Aorta (tissue), 5 donors: Measurements from ENCODE around the gene HOXC6. TPM values are rescaled to one million over a fixed set of nuclear protein-coding genes. Genes with fewer than 3 reads are reported as not detected.

Source experiments
- ATAC-seq: fragments of 200-7000 bp; cut with Tn5 transposase; one replicate; pipeline ENCODE4 v1.9.1; 2022; ENCODE audit warnings: moderate library complexity; ENCODE audit not compliant: low FRiP score
- DNase-seq, 2 donors: peaks; one replicate each; pipeline ENCODE4 v3.0.0-alpha.2; 2020
- H3K27ac ChIP-seq, 2 donors: one replicate each; pipeline ENCODE4 v1.5.1; 2013; ENCODE audit warnings: low read length in 2 of 2, mild to moderate bottlenecking in 2 of 2, moderate library complexity in 2 of 2, control low read depth in 1 of 2, inconsistent platforms in 1 of 2, low read depth in 1 of 2
- H3K27me3 ChIP-seq, 2 donors: one replicate each; pipeline ENCODE4 v1.6.1; 2013; ENCODE audit warnings: control low read depth in 1 of 2, low read length in 1 of 2, mild to moderate bottlenecking in 1 of 2, moderate library complexity in 1 of 2; ENCODE audit not compliant: insufficient read depth in 2 of 2, control insufficient read depth in 1 of 2
- H3K36me3 ChIP-seq, 2 donors: one replicate each; pipeline ENCODE4 v1.6.1; 2013; ENCODE audit warnings: control low read depth in 1 of 2, low read length in 1 of 2, mild to moderate bottlenecking in 1 of 2; ENCODE audit not compliant: insufficient read depth in 2 of 2, control insufficient read depth in 1 of 2
- H3K4me1 ChIP-seq, 2 donors: one replicate each; pipeline ENCODE4 v1.6.1; 2013; ENCODE audit warnings: low read length in 2 of 2, control low read depth in 1 of 2, mild to moderate bottlenecking in 1 of 2, moderate library complexity in 1 of 2; ENCODE audit not compliant: insufficient read depth in 2 of 2, control insufficient read depth in 1 of 2
- H3K4me3 ChIP-seq, 2 donors: one replicate each; pipeline ENCODE4 v1.5.1; 2013; ENCODE audit warnings: low read length in 2 of 2, control low read depth in 1 of 2, mild to moderate bottlenecking in 1 of 2
- H3K9me3 ChIP-seq: one replicate; pipeline ENCODE4 v1.6.1; 2013; ENCODE audit warnings: mild to moderate bottlenecking, low read length; ENCODE audit not compliant: control insufficient read depth
- WGBS, 2 donors: extraction: QIAGEN DNeasy Blood & Tissue Kit; methylation state at CpG; one replicate each; pipeline ENCODE4 v1.1.7; 2013; 5-methylcytosine and 5-hydroxymethylcytosine counted together
- intact Hi-C, 2 donors: fragments of 100-400 bp; cut with DNase I; formaldehyde crosslinking; loops; one replicate each; pipeline versions ENCODE4 v1.14.2 to v1.15.0; 2022
- polyA plus RNA-seq, 2 donors: library from polyadenylated mRNA; stranded (reverse); fragments of 200-250 nt; gene quantifications; one replicate each; pipeline ENCODE4 v1.2.3, GENCODE V29; 2013
- total RNA-seq, 2 donors: library from RNA; stranded (reverse); fragmentation: NEBNext Ultra II Directional; extraction: Animal tissue kit (Norgen Biotek cat#: 25700); gene quantifications; one replicate each; pipeline ENCODE4 v1.2.1, GENCODE V29; 2021
- donor health status: healthy with polysubstance abuse.
- donor health status: Bipolar disorder and iron deficiency.
- donor health status: DM: no; HTN: no; CAD: no.
- donor health status: DM: no; HTN: no; CAD: no.
- donor health status: DM: yes; HTN: yes; CAD: no.

HOXC6 gene
- total and polyA plus RNA-seq, 4 donors = 1.5 to 17.1 (median 9.0) TPM

DNA sequence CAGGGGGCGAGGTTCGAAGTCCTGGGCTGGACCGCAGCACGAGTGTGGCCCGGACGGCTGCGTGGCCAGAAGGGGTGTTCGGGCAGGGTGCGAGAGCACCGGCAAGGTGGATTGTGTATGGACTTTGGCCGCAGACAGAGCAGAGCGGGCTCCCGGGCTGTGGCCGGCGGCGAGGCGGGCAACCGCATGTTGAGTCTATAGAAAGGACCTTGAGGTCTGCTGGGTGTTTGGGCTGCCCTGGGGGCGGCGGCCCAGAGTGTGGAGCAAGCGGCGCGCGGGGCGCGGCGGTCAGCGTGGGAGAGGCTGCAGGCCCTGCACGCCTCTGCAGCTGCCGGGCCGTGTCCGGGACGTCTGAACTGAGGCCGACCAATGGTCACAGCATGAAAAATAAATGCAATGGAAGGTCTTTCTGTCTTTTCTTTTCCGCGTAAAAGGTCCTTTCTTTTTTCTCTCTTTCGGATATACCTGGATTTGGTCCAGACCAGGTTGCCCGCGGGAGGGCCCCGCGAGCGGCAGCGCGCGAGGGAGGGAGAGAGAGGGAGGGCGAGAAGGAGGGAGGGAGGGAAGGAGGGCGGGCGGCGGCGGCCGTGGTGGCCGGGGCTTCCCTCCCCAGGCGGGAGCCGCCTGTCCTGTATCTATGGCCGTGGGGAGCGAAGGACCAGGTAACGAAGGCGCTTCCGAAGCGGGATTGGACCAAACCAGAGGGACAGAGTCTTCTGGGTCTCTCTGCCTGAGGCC is 33.8 kb upstream of the HOXC6 start:
- ATAC-seq (no peak), DNase-seq (no peak)
- intact Hi-C loops = no loop called here
- no peaks in the 10 kb centered on the region for H3K4me1 ChIP-seq
- no peaks in the 10 kb centered on the region for H3K36me3 ChIP-seq
- H3K27me3 ChIP-seq = peaks cover 0 to 6% of the 10 kb centered on the region in 2 donors
- no peak overlapping the region for H3K27ac ChIP-seq
- 9% methylated on average over 51 to 60 of the region's 60 CpGs for WGBS, 2 donors
- no peak overlapping the region for H3K4me3 ChIP-seq
- H3K9me3 ChIP-seq = no peaks in the 10 kb centered on the region

DNA sequence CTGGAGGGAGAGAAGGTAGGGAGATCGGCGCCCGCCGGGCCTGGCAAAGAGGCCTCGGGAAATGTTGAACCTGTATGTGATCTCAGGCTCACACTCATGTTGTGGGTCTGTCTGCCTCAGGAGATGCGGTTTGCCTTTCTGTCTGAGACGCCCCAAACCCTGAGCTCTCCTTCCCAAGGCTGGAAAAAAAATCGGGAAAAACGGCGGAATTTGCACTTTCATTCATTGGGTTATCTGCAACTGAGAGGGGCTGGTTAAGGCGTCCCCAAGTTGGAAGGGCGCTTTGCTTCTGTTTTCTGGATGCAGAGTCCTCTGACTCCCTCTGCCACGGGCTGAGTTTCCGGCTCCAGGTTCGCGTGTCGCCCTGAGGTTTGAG is 33.2 kb upstream of the HOXC6 start:
- H3K4me1 ChIP-seq = no peaks in the 10 kb centered on the region
- DNase-seq = no peak
- H3K9me3 ChIP-seq = no peaks in the 10 kb centered on the region
- intact Hi-C loops = no loop called here
- H3K27me3 ChIP-seq = peaks cover 0 to 6% of the 10 kb centered on the region in 2 donors
- no peaks in the 10 kb centered on the region for H3K36me3 ChIP-seq
- ATAC-seq = peak; percentile 27
- WGBS, 2 donors = 20% methylated on average over 17 of the region's 17 CpGs
- no peak overlapping the region for H3K4me3 ChIP-seq
- H3K27ac ChIP-seq = no peak overlapping the region

DNA sequence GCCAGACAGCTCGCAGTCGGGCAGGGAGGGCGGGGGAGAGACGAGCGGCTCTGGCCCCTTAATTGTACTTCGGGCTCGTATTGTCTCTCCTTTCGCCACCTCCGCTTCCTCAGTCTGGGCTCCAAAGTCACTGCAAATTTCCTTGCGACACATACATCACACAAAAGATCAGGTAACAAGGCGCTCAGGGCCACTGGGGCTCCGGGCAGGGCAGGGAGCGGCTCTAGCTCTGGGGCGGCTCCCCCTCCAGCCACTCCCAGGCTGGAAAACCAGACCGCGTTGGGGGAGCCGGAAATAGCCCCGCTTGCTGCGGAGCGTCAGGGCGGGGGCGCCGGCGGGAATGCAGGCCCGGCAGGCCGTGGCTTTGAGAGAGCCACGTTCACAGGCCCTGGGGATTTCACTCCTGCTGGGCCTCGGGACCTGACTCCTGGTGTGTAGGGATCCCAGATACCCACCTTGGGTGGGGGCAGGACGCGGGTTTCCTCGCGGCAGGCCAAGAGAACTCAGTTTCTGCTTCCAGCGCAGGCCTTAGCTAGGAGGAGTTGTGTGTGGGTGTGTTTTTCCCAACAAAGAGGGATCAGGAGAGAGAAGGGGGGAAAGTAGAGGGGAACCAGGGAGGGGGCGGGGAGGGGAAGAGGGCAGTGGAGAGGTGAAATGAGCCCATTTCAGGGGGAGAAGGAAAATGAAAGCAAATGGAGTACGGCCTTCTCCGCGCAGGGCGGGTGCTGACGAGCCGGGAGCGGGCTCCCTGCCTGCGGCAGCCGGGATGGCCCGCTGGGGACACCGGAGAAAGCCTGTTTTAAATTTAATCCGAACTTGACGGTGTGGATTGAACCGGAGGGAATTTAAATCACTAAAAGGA is 32.6 kb upstream of the HOXC6 start:
- Histone ChIP-seq H3K36me3 (no peaks in the 10 kb centered on the region), H3K27ac (no peak overlapping the region), H3K4me1 (no peaks in the 10 kb centered on the region), H3K4me3 (peak overlapping the region in 1 of 2 donors; percentile 13), H3K27me3 (peaks cover 0 to 4% of the 10 kb centered on the region in 2 donors), H3K9me3 (no peaks in the 10 kb centered on the region)
- peak; percentile 65 for ATAC-seq
- peak in 1 of 2 donors; percentile 90 for DNase-seq
- WGBS, 2 donors = 38 to 43% methylated on average over 48 of the region's 48 CpGs
- intact Hi-C loops = no loop called here

DNA sequence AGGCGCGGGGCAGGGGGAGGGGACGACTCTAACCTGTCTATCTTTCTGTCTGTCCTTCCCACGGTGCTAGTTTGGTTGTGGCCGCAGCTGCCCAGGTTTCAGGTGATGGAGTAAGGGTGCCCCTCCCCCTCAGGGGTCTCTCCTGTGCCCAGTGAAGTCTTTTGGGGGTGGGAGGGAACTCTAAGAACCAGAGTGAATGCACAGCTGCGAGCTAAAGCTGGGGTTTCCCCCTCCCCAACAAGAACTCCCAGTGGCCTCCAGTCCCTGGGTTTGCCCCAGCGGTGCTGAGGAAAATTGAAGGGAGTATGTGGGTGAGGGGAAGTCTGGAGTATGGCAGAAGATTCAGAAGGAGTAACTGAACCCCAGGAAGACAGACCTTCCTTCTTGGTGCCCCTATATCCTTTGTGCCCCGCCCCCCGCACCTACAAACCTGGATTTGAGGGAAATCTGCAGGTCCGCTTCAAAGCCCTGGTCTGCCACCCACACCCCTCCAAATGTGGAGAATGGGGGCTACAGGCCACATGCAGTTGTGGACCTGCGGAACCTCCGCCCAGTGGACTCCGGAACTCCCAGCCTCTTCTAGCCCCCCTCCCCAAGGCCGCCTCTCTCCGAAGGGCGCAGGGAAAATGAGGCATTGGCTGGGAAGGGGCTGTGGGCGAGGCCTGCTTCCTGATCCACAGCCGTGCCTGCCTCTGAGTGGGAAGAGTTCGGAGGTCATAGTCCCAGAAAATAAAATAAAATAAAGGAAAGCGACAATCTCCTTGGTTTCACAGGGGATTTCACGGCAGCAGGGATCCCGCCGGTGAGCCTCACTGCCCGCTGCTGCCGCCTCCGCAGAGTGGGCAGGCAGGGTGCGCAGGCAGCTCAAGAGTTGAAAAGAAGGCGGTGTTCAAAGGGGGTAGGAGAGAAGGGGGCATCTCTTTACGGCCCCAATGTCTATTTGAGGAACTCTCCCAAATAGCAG is 31.7 kb upstream of the HOXC6 start:
- Histone ChIP-seq H3K27ac (no peak overlapping the region), H3K36me3 (no peaks in the 10 kb centered on the region), H3K4me1 (no peaks in the 10 kb centered on the region), H3K4me3 (no peak overlapping the region), H3K9me3 (no peaks in the 10 kb centered on the region), H3K27me3 (peaks cover 0 to 2% of the 10 kb centered on the region in 2 donors)
- DNase-seq (no peak), ATAC-seq (no peak)
- WGBS, 2 donors = 84 to 91% methylated on average over 29 of the region's 29 CpGs
- intact Hi-C loops = no loop called here

DNA sequence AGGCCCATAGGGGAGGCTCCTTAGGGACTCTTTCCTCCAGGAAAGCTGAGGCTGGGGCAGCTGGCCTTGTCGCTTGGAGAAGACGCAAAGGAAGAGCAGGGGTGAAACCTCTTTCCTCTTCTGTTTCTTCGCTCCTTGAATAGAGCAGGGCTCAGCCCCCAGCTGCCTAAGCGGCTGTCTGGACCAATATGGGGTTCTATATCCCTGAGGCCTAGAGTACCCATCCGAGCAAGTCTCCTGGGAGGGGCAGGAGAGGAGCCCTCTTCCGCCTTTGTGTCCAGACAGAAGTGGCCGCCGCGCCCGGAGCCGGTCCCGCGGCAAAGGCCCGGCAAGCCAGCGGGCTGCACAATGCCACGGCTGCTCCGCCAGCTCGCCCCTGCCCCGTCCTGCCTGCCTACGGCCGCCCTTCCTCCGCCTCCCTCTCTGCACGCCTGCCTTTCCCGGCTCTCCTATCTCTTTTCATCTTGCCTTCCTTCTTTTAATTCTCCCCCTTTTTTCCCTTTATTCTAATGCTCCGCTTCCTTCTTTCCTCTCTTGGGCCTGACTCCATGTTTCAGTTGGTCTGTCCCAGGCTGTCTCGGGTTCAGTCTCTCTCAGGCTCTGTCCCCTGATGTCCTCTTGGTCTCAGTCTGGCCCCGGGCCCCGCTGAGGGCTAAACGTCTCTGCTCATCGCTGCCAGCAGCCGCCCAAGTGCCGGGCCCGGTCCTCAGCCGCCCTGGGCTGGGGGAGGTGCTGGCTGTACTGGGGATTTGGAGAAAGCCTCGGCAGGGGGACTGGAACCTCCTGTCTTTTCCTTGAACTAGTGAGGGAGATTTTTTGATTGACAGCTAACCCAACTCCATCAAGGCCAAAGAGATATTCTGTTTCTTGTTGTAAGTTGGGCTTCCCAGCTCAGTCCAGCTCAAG is 30.8 kb upstream of the HOXC6 start:
- DNase-seq (peak in 1 of 2 donors; percentile 82), ATAC-seq (no peak)
- intact Hi-C loops = no loop called here
- no peaks in the 10 kb centered on the region for H3K9me3 ChIP-seq
- no peak overlapping the region for H3K4me3 ChIP-seq
- no peaks in the 10 kb centered on the region for H3K27me3 ChIP-seq
- WGBS, 2 donors = 61 to 66% methylated on average over 29 to 35 of the region's 35 CpGs
- no peaks in the 10 kb centered on the region for H3K4me1 ChIP-seq
- no peak overlapping the region for H3K27ac ChIP-seq
- H3K36me3 ChIP-seq = no peaks in the 10 kb centered on the region

DNA sequence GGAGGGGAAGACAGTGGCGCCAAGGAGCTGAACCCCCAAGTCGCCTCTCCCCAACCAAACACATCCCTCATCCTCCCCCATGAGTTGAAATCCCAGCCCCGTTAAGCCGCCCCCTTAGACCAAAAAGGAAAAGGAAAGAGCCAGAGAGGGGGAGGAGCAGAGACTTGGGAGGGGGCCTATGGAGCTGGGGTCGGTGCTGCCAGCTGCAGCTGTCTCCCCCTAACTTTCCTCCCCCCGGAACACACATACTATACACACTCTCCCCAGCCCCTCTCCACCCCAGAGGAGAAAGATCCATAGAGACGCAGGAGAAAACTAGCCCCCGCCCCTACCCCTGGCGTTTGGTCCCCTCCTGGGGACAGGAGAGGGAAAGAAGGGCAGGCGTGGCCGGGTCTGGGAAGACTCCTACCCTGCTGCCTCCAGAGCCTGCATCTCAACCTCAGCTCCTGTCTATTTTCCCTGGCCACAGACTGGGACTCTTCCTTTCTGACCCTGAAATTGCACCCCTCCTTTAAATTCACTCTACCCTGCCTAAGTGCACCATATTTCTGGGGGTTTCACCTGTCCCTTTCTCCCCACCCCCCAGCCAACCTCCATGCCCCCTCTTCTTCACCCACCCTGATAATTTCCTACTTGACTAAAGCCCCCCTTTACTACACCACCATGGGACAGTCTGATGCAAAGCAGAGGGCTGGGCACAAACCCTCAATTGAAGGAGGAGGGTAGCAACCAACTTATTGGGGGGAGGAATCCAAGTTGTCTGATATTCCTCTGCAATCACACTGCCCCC is 29.9 kb upstream of the HOXC6 start:
- ATAC-seq (no peak), DNase-seq (no peak)
- no peak overlapping the region for H3K4me3 ChIP-seq
- H3K36me3 ChIP-seq = no peaks in the 10 kb centered on the region
- no peak overlapping the region for H3K27ac ChIP-seq
- H3K27me3 ChIP-seq = no peaks in the 10 kb centered on the region
- H3K9me3 ChIP-seq = no peaks in the 10 kb centered on the region
- intact Hi-C loops = no loop called here
- WGBS, 2 donors = 44 to 53% methylated on average over 11 of the region's 11 CpGs
- H3K4me1 ChIP-seq = no peaks in the 10 kb centered on the region

- Histone ChIP-seq H3K4me1 (no peaks in the 10 kb centered on the region), H3K27me3 (no peaks in the 10 kb centered on the region), H3K4me3 (no peak overlapping the region), H3K9me3 (no peaks in the 10 kb centered on the region), H3K36me3 (no peaks in the 10 kb centered on the region), H3K27ac (no peak overlapping the region)
- 19% methylated on average over 13 of the region's 13 CpGs for WGBS, 2 donors
- DNase-seq = no peak
- intact Hi-C loops = no loop called here
- no peak for ATAC-seq
These were observed 29.4 kb upstream of the HOXC6 start for GRCh38 chr12:53998900-53999236.
